IPS-NIHi11 (cell line): ENCODE measurements around the gene TRMT61A.

Source experiments
- DNase-seq: peaks from one replicate; pipeline ENCODE4 v3.0.0; 2012; ENCODE audit warnings: mixed read lengths, low spot score

Gene TRMT61A

DNA sequence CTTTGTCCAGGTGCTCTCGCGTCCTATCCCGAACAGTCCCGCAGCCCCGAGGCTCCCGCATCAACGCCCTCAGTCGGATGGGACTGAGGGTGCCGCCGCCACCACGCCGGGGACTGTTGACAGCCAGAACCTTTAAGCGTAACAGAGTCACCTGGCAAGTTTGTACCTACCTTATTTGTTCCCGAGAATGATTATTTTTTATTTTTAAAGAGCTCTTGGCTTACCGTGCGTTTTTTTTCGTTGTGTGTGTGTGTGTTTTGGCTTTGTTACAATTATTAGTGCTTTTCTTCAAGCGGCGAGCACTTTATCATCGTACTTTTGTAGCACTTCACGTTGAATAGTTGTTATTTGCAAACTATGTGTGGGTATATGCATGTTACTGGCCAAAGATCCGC, 34.2 kb downstream of the TRMT61A start:
- no peak for DNase-seq

DNA sequence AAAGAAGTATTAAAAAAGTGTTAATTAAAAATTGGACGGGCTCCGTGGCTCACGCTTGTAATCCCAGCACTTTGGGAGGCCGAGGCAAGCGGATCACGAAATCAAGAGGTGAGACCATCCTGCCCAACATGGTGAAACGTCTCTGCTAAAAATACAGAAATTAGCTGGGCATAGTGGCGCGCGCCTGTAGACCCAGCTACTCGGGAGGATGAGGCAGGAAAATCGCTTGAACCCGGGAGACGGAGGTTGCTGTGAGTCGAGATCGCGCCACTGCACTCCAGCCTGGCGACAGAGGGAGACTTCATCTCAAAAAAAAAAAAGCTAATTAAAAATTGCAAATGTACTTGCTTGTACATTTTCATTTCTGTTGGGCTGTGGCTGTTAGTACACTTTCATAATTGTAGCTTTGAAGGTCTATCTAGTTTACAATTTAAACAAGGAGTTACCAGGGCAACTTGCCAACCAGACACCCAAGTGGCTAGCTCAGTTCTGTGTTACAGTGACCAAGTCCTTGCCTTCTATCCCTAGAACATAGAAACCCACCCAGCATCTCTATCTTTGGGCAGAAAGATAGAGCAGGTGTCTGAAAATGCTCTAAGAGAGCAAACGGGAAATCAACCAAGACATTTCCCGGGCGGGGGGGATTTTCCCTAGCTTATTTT, 35.0 kb downstream of the TRMT61A start:
- DNase-seq: no peak

DNA sequence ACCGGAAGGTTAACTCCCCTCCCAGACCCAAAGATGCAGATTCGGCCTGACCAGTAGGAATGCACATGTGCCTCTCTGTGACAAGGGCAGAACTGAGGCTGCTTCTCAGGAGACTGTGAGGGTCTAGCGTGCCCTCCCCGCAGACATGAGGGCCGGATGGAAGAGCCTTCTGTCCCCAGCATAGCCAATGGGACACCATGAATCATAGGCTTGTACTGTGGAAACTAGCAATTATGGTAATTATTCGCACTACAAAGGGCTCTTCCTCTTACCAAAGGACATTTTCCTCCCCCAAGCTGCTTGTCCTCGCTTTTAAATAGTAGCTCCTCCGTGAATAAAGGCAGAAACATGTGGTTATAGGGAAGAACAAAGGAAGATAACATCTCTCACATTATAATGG, 40.0 kb downstream of the TRMT61A start:
- DNase-seq: no peak

DNA sequence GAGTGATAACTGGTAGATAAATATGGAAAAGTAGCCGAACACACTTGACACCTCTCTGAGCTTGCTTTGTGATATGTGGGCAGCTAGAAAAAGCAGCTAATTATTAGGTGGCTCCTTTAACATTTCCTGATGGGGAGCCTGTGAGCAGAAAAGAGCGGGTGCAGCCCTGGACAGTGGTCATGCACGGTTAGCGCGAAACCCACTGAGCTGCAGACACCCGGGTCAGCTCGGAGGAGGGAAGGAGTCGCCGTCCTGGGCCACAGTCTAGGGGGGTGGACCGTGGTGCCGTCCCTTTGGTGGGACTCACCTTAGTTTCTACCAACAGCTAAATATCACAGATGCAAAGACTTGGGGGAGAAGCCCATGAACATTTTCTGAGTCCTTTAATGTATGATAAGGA, 40.4 kb downstream of the TRMT61A start:
- no peak for DNase-seq

- DNase-seq: no peak
Measured at GRCh38 chr14:103574104-103574503, 45.1 kb downstream of the TRMT61A start.

GRCh38 chr14:103574707-103575285, 45.8 kb downstream of the TRMT61A start:
- no peak for DNase-seq

GRCh38 chr14:103576371-103577024, 47.5 kb downstream of the TRMT61A start:
- peak; percentile 81 for DNase-seq

DNA sequence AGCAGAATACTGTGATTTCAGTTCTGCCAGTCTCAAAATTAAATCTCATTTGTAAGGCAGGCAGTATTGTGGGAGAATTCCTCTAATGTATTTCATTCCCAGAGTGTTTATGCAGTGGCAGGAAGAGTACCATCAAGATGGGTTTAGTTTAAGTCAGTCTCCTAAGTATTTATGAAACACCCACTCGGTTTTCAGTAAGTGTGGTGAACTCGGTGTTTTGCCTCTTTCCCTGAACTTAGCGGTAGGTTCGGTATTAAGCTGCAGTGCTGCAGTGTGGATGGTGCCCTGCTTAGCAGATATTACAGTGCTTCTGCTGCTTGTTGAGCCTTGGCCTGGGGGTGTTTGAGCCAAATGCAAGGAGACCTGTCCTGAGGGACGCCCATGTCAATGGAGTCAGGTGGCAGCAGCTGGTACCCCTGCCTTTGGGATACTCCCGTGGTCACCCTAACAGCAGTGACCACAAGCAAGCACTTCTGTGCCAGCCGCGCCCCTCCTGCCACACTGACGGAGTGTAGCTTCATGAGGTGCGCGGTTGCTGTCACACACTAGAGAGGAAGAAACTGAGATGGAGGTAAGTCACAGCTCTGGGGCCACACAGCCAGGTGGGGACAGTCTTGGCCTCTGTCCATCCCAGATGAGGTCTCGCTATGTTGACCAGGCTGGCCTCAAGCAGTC, 49.5 kb downstream of the TRMT61A start:
- no peak for DNase-seq

DNA sequence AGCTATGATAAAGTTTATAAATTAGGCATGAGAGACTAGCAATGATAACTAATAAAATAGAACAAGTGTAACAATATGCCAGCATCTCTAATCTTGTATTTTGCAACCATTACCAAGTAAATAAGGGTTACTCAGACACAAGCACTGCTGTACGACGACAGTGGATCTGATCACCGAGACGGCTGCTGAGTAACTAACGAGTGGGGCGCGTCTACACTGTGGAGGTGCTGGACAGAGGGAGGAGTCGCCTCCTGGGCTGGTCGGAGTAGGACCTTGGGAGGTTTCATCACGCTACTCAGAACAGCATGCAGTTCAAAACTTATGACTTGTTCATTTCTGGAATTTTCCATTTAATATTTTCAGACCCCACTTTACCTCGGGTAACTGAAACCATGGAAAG, 52.2 kb downstream of the TRMT61A start:
- no peak for DNase-seq

DNA sequence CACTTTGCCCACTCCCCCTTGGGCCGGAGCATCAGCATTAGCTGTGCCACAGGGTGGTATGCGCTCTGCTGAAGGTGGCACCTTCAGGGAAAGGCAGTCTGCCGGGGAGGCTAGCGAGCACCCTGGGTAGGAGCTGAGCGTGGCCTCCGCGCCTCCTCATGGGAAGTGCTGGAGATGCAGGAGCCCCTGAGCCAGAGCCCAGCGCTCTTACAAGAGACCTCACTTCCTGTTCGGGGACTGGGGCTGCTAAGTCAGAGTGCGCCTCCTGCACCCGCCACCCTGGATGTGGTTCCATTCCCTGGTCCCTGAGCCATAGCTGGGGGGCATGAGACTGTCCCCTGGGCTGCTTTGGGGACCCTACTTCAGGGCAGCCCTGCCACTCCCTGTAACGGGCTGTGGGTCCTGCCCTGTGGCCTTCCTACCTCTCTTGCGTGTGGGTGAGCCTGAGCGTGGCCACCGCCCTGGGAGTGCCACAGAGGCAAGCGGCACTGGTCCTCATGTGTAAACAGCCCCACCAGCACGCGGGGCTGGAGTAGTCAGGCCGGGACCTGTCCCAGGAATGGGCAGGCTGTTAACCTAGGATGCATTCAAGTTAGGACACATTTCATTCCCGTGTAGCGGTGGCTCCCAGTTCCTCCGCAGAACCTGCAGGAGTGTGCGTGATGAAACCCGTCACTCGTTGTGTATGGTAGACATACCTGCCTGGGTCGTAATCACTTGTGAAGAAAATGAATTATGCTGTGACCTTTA, 53.1 kb downstream of the TRMT61A start:
- no peak for DNase-seq

DNA sequence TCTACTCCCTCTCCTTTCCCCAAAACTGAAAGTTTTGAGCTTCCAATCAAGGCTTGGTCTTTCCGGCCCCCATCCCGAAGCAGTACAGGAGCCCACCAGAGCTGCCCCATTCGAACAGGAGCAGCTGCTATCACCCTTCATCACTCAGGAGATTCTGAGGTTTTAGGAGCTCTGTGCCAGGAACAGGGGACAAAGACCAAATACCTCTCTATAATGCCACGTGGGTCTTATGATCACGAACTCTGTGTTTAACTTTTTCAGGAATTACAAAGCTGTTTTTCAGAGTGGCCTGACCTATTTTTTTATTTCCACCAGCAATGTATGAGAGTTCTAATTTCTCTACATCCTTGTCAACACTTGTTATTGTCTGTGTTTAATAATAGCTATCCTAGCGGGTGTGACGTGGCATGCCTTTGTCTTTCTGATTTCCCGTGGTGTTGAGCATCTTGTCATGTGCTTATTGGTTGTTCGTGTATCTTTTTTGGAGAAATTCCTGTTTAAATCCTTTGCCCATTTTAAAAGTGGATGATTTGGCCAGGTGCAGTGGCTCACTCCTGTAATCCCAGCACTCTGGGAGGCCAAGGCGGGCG, 55.4 kb downstream of the TRMT61A start:
- DNase-seq: no peak
